ENCODE measurements around the gene INAFM2. TPM values are rescaled to one million over a fixed set of nuclear protein-coding genes. Genes with fewer than 3 reads are reported as not detected.
A peak's percentile ranks its signal among the peaks of the same experiment; 100 is the strongest.

Gene INAFM2
- total RNA-seq, 1 experiment from 2014 or later: 14.7 TPM

- no peak for DNase-seq (ENCODE audit: low spot score)
These were observed 17.1 kb upstream of the INAFM2 start for GRCh38 chr15:40306371-40306770.

- DNase-seq (ENCODE audit: low spot score): no peak
These were observed 16.6 kb upstream of the INAFM2 start for GRCh38 chr15:40306908-40307307.

- no peak for DNase-seq (ENCODE audit: low spot score)
These were observed 15.9 kb upstream of the INAFM2 start, which contains the start of gene PLCB2 for GRCh38 chr15:40307421-40308211. Gene PLCB2 (minus strand): TSS chr15:40307935. CDS start chr15:40307672, 263 bp downstream.

- no peak for DNase-seq (ENCODE audit: low spot score)
These were observed 14.1 kb upstream of the INAFM2 start for GRCh38 chr15:40309344-40309862.

GRCh38 chr15:40310001-40310959 is 13.2 kb upstream of the INAFM2 start:
- DNase-seq (ENCODE audit: low spot score): peak; percentile 46

- DNase-seq (ENCODE audit: low spot score): no peak
These were observed 12.5 kb upstream of the INAFM2 start for GRCh38 chr15:40310993-40311392.

- no peak for DNase-seq (ENCODE audit: low spot score)
These were observed 10.9 kb upstream of the INAFM2 start for GRCh38 chr15:40312370-40313158.

- peak; percentile 66 for DNase-seq (ENCODE audit: low spot score)
These were observed 9.7 kb upstream of the INAFM2 start for GRCh38 chr15:40313531-40314398.

- peak; percentile 35 for DNase-seq (ENCODE audit: low spot score)
These were observed 8.7 kb upstream of the INAFM2 start for GRCh38 chr15:40314723-40315276.

GRCh38 chr15:40316931-40317330 is 6.6 kb upstream of the INAFM2 start:
- DNase-seq (ENCODE audit: low spot score): no peak

GRCh38 chr15:40317580-40317979 is 5.9 kb upstream of the INAFM2 start:
- DNase-seq (ENCODE audit: low spot score): no peak

- no peak for DNase-seq (ENCODE audit: low spot score)
These were observed 3.1 kb upstream of the INAFM2 start for GRCh38 chr15:40320409-40320808.

GRCh38 chr15:40320931-40321371 is 2.5 kb upstream of the INAFM2 start:
- peak; percentile 42 for DNase-seq (ENCODE audit: low spot score)

GRCh38 chr15:40322531-40323238 is 807 bp upstream of the INAFM2 start:
- DNase-seq (ENCODE audit: low spot score): no peak

GRCh38 chr15:40323953-40324937 is 753 bp downstream of the INAFM2 start:
- no peak for DNase-seq (ENCODE audit: low spot score)

- no peak for DNase-seq (ENCODE audit: low spot score)
These were observed 1.7 kb downstream of the INAFM2 start for GRCh38 chr15:40325188-40325587.

- no peak for DNase-seq (ENCODE audit: low spot score)
These were observed 2.2 kb downstream of the INAFM2 start for GRCh38 chr15:40325700-40326099.

GRCh38 chr15:40327457-40327856 is 4.0 kb downstream of the INAFM2 start:
- no peak for DNase-seq (ENCODE audit: low spot score)

Measured in A172 (cell line).